ENCODE data around the gene CDKN2AIPNL. TPM values are rescaled to one million over a fixed set of nuclear protein-coding genes. Genes with fewer than 3 reads are reported as not detected.

CDKN2AIPNL gene
- total RNA-seq, 1 experiment from 2014 or later, result 63.0 TPM

- peak; percentile 71 for TF ChIP-seq ZBTB33 (IDR thresholded peaks at IDR 0.05; ENCODE audit: extremely low read depth, insufficient replicate concordance, low read length)
- TF ChIP-seq RAD21 (IDR thresholded peaks at IDR 0.05; ENCODE audit: low read depth), result peak; percentile 80
- peak; percentile 32; the same call in 1 of the 2 replicates for TF ChIP-seq SRF (IDR thresholded peaks at IDR 0.05; ENCODE audit: low read depth)
- no peak for TF ChIP-seq ATF3 (IDR thresholded peaks at IDR 0.05)
- TF ChIP-seq MAX (IDR thresholded peaks at IDR 0.05), result peak; percentile 95
- no peak for TF ChIP-seq EZH2 (IDR thresholded peaks at IDR 0.05)
Observed at GRCh38 chr5:134411546-134412266, at the start of gene CDKN2AIPNL (continued).

GRCh38 chr5:134460551-134460950 lies 48.9 kb upstream of the CDKN2AIPNL start:
- ChIA-PET POLR2A (no interaction called here), RAD21 (ENCODE audit: low non-redundant PET in 1 of 2, low total read pairs in 2 of 2, uncharacterized antibody in 2 of 2, unreplicated experiment in 2 of 2) (no interaction called here), CTCF (no interaction called here)
- Histone ChIP-seq H3K4me1 (ENCODE audit: control insufficient read depth in 1 of 2, insufficient read depth in 2 of 2, low read length in 2 of 2) (peaks cover 10 to 18% of the 10 kb centered on the region in 2 experiments; a peak in 3 of 4 replicates), H3K9me3 (ENCODE audit: control insufficient read depth in 1 of 2, insufficient read depth in 1 of 2, low read depth in 1 of 2, low read length in 2 of 2) (no peaks in the 10 kb centered on the region), H3K9me2 (ENCODE audit: insufficient read depth) (no peaks in the 10 kb centered on the region), H3K4me2 (ENCODE audit: low read length) (no peak overlapping the region), H2AFZ (ENCODE audit: low read depth, low read length, poor library complexity, severe bottlenecking) (no peak overlapping the region), H3K36me3 (ENCODE audit: control insufficient read depth in 1 of 2, insufficient read depth in 2 of 2, low read length in 2 of 2) (no peaks in the 10 kb centered on the region), H3K27me3 (ENCODE audit: insufficient read depth, low read length) (no peaks in the 10 kb centered on the region), H3K79me2 (ENCODE audit: insufficient read depth, low read length) (no peaks in the 10 kb centered on the region), H4K20me1 (ENCODE audit: insufficient read depth) (no peaks in the 10 kb centered on the region), H3K27ac (ENCODE audit: low read depth, low read length) (no peak overlapping the region), H3K4me3 (replicated peaks in 1 of 2; ENCODE audit: low read depth in 1 of 2, low read length in 2 of 2) (no peak overlapping the region), H3K9ac (ENCODE audit: low read length) (no peak overlapping the region)
- BruUV-seq (replicated peaks), result no TSS peak
- DNase-seq (ENCODE audit: low read depth, low spot score), result no peak
- intact Hi-C loops (cut with micrococcal nuclease), result no loop called here
- ATAC-seq, result no peak
- TF ChIP-seq SP1 (IDR thresholded peaks at IDR 0.05; ENCODE audit: low read depth) (no peak), TCF7L2 (IDR thresholded peaks at IDR 0.05; ENCODE audit: borderline replicate concordance, extremely low read depth, insufficient read depth, insufficient read length) (no peak), EGR1 (IDR thresholded peaks at IDR 0.05; ENCODE audit: low read depth) (no peak), POLR2A (IDR thresholded peaks at IDR 0.05; ENCODE audit: borderline replicate concordance, extremely low read depth, insufficient read depth, insufficient read length) (no peak), FOSL1 (IDR thresholded peaks at IDR 0.05; ENCODE audit: low read depth) (no peak), RAD21 (IDR thresholded peaks at IDR 0.05; ENCODE audit: low read depth) (no peak), ZFX (IDR thresholded peaks at IDR 0.05) (no peak), YY1 (IDR thresholded peaks at IDR 0.05; ENCODE audit: extremely low read depth, insufficient replicate concordance, low read depth, low read length) (no peak), SIN3A (IDR thresholded peaks at IDR 0.05; ENCODE audit: low read depth) (no peak), POLR2AphosphoS5 (IDR thresholded peaks at IDR 0.05; ENCODE audit: low read depth, low read length) (no peak), CTCF (IDR thresholded peaks at IDR 0.05 in 2 of 3, conservative IDR thresholded peaks at IDR 0.05 in 1 of 3; ENCODE audit: borderline replicate concordance in 1 of 3, insufficient read depth in 1 of 3, low read depth in 2 of 3, low read length in 2 of 3) (no peak), REST (IDR thresholded peaks at IDR 0.05; ENCODE audit: low read depth) (no peak), EZH2 (IDR thresholded peaks at IDR 0.05) (no peak)
